Fibroblast of skin of scalp (primary cell): ENCODE results near the gene TBL2.
A peak's percentile ranks its signal among the peaks of the same experiment; 100 is the strongest.
"Not testable (repeated sequence)": the region's sequence is repeated elsewhere in the genome, so short reads cannot be mapped to it uniquely, and the experiment has no call there.

Source experiments
- DNase-seq: peaks from one replicate; pipeline ENCODE4 v3.0.0-alpha.2; 2013

TBL2 gene

DNA sequence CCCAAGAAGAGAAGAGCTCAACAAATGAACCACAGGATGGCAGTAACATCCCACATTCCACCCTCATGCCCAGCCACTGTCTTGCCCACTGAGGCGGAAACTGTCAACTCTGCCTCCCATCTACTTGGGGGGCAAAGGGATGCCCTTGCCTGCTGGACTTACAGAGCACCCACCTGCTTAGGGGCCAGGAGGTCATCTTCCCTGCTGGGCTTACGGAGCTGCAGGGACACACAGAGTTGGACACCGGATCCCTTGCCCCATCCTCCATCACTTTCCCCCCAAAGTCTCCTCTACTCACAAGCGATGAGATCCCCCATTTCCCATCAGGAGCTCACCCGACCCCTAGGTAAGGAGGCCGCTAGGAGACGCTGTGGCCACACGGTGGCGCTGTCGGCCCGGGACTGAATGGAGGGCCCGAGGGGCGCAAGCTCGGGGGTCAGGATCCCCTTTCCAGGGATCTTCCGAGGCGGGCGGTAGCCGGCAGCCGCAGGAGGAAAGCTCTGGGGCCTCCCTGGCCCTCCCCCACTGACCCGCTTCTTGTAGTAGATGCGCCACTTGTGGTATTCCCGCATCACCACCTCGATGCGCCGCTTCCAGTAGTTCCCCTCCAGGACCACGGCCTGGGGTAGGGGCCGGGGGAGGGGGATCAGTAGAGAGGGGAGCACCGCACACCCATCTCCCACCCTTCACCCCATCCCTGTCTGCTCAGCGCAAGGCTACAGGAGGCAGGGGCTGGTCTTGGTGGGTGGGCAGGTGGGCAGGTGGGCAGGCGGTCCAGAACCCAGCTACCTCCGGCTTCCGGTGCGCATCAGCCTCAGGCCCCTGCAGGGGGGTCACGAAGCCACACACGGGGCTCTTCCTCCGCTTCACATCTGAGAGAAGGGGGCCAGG lies 28.7 kb upstream of the TBL2 start:
- peak; percentile 46 for DNase-seq

DNA sequence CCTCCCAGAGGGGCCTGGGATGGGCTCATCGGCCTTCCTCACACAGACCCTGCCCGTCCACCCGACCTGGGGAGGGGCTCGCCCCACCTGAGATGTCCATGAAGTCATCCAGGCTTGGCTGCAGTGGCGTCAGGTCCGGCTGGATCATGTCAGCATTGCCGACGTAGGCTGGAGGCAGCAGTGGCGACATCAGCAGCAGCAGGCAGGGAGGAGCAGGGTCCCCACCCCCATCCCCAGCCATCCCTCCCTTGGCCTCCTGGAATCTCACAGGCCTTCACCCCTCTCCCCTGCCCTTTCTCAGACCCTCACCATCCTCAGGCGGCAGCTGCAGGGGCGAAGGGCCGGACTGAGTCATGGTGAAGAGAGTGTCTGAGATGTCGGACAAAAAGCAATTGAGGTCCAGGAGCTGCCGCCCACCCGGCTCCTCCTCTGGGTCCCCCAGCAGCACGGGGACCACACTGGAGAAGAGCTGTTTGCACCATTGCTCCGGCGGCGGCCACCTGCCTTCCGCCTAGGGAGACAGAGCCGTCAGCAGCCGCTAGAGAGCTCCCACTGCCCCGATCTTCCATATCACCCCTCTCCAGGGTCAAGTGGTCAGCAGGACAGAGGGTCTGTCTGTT lies 27.3 kb upstream of the TBL2 start:
- DNase-seq = no peak

DNA sequence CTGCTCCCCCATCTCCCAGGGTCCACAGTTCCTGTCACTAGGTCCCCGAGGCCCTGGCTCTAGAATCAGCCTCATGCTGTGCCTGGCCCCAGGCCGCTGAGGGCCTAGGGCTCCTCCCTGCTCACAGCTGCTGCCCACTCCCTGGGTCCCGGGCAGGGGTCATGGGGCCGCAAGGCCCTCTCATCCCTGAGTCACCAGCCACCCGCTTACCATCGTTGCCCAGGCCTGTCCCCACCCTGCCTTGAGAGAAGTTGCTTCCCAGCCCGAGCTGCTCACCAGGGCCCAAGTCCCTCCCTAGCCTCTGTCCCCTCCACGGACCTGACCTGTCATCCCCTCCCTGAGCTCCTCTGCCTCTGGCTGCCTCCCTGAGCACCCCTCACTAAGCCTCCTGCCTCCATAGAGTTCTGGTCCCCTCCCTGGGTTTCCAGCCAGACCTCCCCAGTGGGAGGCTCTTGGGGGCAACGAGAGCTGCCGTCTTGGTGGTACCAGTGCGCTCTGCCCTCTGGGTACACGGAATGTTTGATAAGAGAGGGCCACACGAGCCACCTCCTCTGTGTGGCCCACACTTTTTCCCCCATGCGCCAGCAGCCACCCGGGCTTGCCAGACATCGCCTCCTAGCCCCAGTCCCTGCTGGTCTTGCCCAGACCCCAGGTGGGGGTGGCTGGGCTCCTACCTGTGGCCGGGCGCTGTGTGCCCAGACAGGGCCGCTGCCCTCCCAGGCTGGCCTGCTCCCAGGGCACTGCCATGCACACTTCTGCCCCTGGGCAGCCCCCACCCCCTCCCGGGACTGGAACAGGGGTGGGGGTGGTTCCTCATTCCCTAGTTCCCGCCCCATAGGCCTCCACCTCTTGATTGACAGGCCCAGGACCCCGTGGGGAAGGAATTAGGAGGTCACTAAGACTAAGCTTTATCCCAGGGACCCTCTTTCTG lies 24.6 kb upstream of the TBL2 start:
- DNase-seq = no peak

DNA sequence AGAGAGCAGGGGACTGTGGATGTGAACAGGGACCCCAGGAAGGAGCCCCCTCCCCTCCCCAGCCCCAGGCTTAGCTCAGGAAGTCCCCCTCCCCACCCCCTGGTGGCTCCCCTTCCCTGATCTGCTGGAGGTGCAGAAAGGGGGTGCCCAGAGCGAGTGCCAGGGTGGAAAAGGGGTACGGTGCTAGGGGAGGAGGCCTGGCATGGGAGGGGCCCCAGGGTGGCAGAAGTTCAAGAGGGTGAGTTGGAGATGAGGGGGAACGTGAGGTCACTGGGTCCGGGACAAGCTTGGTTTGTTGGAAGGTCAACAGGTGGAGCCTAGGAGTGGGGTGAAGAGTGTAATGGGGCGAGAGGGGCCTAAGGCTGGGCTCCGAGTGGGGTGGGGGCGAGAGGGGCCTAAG lies 21.5 kb upstream of the TBL2 start:
- no peak for DNase-seq

DNA sequence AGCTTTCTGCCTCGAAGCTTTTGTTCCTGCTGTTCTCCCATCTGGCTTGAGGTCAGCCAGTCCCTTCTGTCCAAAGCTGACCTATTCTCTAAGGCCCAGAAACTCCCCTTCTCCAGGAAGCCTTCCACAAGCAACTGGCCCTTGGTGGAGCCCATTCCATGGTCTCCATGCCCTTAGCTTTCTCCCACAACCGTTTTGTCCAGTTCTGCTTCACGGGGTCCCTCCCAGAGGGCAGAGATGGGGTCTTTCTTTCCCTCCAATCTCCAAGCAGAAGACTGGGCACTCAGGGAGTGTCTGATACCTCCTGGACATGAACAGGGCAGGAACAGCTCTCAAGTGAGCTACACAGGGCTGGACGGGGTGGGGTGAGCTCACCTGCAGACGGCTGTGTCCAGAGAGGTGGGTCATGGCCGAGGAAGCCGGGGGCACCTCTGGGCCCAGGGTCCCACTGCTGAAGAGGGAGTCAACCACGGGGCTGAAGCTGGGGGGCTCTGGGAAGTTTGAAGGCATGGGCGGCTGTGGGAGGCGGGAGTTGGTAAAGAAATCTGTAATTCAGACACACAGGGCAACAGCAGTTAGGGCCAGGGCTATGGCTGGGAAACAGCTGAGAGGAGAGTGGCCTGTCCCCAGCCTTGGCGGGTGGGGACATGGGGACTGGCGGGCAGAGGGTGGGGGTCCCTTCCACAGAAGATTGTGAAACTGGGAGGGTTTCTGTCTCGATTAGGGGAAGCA lies 20.9 kb upstream of the TBL2 start:
- DNase-seq = no peak

DNA sequence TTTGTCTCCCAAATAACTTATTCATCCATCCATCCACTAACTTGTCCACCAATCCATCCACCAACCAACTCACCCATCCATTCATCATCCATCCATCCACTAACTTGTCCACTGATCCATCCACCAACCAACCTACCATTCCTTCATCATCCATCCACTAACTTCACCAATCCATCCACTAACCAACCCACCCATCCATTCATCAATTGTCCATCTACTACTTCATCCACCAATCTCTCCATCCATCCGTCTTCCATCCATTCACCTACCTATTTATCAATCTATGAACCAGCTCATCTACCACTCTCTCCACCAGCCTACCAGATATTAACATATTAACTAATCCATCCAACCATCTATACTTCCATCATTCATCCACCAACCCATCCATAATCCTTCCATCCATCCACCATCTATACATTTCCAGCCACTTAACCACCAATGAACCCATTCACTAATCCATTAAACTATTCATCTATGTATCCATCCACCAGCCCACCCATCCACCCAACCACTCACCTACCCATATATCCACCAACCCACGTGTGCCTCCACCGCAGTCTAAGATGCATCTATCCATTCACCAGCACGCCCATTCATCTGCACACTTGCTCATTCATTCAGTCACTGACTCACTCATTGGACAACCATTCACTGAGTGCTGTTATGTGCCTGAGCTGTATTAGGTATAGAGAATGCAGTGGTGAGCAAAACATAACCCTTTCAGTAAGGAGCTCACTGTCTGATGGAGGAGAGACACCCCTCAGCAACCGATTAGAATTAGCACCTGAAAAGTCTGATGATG lies 19.8 kb upstream of the TBL2 start:
- no peak for DNase-seq

DNA sequence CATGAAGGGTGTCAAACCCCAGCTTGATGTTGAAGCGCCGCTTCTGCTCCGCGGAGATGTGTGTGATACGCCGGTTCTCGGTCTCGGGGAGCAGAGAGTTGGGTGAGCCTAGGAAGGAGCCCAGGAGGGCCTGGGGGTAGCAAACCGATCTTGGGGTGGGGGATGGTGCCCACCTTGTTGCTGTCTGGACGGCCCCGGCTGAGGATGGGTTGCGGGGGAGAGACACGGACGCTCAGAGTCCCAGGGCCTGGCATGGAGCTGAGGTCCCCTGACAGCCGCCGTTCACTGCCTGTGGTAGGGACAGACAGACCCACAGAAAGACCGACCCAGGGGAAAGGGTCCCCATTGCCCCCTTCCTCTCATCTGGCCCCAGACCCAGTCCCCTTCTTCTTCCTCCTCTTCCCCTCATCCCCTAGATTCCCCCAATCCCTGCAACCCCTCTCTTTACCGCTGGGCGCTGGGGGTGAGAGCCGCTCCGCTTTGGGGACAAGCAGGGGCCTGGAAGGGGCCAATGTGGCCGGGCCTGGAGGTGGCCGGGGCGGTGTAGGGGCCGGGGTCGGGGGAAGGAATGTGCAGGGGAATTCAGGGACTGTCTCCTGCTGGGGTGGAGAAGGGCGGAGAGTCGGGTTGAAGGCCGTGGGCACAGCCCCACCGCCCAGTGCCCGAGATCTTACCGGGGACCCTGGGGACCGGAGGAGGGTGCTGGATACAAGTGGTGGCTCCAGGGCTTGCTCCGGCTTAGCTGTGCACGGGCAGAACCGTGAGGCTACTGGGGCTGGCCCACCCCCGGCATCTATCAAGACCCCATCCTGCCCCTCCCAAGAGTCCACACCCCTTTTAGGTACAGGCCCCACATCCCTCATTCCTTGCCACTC lies 18.0 kb upstream of the TBL2 start:
- DNase-seq = no peak

DNA sequence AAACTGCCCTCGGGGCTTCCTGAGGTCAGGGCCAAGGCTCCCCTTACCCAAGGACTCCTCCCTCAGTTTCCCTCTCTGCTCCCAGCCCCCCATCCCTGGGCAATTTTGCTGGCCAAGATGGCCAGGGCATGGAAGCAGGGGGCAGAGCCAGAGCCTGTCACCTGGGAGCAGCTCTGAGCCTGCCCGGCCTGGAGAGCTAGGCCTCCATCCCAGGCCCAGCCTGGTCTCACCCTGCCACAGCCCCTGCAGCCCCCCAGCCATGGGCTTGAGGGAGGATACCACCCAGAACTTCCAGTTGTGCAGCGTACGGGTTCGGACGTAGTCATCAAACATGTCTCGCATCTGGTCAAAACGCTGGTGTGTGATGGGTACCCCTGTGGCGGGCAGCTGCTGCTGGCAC lies 17.0 kb upstream of the TBL2 start:
- DNase-seq = no peak

DNA sequence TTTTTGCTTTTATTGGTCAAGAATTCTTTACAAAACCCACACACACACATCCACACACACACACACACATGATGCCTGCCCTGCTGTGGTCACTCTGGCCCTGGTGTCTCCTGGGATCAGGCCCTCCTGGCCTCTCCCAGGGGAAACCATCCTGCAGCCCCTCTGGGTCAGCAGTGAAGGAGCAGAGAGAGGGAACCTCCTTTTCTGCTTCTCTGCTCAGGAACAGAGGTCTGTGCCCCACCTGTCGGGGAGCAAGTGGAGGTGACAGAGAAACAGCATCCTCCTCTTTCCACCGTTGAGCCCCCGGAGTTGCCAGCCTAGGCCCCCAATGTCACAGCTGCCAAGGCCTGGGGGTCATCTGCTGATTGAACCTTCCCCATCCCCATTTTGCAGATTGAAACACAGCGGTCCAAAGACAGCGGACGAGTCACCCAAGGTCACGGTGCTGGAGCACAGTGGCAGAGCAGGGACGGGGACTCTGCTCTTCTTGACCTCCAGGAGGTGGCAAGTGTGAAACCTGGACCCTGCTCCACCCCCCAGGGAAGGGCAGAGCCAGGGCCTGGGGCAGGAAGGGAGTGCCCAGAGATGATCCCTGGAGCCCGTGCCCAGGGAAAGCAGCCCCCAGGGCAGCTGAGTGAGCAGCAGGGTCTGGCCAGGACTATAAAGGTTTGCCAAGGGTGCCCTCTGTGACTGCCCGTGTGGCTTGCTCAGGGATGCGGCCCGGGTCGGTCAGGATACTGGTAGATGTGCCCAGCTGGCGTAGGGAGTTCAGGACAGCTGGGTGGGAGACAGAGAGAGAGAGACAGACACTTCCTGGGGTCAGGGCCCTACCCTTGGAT lies 15.0 kb upstream of the TBL2 start:
- no peak for DNase-seq

DNA sequence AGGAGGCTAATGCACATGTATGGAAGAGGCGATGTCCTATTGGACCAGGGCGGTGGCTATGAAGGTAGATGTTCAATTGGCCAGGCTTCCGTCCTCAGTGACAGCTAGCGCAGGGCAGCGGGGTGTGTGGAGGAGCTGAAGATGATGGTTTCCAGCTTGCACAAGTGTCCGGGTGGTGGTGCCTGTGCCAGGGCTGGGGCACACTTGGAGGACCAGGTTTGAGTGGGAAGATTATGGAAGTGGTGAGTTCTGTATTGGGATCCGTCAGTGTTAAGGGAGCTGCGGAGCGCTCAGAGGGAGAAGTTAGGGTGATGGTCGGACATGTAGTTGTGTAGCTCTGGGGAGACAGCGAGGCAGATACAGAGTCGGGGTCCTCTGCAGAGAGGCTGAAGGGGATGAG lies 8.5 kb upstream of the TBL2 start:
- no peak for DNase-seq

DNA sequence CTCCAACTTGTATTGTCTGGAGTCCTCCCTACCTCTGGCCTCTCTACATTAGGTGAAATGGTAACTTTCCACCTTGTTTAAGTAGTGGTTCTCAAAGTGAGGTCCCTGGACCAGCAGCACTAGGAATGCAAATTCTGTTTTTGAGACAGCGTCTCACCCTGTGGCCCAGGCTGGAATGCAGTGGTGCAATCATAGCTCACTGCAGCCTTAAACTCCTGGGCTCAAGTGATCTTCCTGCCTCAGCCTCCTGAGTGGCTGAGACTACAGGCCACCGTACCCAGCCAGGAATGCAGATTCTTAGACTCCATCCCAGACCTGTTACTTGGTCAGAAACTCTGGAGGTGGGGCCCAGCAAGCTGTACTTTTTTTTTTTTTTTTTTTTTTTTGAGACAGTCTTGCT lies 6.8 kb upstream of the TBL2 start:
- DNase-seq = no peak

DNA sequence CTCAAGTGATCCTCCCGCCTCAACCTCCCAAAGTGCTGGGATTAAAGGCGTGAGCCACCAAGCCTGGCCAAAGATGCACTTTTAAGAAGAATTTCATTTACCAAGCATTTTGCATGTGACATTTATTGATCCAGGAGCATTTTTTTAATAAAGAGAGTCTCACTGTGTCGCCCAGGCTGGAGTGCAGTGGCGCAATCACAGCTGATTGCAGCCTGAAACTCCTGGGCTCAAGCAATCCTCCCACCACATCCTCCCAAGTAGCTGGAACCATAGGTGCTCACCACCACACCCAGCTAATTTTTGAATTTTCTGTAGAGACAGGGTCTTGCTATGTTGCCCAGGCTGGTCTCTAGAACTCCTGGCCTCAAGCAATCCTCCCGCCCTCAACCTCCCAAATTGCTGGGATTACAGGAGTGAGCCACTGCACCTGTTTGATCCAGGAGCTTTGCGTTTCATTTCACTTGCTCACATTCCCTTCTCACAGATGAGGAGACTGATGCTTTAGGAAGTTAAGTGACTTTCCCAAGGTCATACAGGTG lies 4.4 kb upstream of the TBL2 start:
- no peak for DNase-seq

DNA sequence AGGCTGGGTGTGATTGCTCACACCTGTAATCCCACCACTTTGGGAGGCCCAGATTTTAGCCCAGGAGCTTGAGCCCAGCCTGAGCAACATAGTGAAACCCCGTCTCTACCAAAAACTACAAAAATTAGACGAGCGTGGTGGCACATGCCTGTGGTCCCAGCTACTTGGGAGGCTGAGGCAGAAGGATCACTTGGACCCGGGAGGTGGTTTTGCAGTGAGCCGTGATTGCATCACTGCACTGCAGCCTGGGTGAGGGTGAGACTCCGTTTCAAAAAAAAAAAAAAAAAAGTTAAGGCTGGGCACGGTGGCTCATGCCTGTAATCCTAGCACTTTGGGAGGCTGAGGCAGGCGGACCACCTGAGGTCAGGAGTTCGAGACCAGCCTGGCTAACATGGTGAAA lies 2.6 kb upstream of the TBL2 start:
- not testable (repeated sequence) for DNase-seq

DNA sequence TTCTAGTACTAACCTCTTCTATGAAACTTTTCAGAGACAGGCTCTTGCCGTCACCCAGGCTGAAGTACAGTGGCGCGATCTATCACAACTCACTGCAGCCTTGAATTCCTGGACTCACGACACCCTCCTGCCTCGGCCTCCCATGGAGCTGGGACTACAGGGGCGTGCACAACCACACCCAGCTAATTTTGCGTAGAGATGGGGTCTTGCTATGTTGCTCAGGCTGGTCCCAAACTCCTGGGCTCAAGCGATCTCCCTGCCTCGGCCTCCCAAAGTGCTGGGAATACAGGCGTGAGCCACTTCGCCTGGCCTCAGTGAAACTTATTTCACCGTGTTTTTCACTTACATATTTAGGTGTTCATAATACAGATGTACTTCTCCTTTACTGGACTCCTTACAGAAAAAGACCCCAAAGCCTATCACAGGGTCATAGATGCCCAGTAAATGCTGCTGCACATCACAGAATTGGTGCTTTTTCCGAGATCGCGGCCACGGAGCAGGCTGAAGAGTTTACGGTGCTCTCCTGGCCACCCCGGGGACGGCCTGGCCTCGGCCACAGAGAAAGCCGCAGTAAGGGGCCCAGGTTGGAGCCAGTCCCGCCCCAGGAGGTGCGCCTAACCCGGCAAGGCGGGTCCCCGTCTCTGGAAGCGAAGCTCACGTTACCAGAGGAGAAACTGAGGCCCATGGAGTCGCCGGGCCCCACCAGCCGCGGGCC lies 595 bp downstream of the TBL2 start:
- DNase-seq = peak; percentile 34

DNA sequence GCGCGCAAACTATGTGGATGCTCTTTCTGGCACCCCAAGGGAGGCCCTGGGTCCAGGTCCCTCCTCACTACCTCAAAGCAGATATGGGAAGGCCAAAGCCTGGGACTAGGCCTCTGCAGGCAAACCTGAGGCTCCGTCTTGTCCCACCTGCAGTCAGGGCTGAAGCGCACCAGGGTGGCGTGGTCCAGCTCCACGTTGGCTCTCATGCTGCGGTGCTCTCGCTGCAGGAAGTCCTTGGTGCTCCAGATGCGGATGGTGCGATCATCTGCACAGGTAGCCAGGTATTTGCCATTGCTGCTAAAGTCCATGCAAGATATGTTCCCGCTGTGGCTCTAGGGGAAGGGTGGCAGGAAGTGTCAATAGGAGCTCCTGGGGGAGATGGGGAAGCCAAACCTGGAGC lies 4.6 kb downstream of the TBL2 start:
- no peak for DNase-seq

DNA sequence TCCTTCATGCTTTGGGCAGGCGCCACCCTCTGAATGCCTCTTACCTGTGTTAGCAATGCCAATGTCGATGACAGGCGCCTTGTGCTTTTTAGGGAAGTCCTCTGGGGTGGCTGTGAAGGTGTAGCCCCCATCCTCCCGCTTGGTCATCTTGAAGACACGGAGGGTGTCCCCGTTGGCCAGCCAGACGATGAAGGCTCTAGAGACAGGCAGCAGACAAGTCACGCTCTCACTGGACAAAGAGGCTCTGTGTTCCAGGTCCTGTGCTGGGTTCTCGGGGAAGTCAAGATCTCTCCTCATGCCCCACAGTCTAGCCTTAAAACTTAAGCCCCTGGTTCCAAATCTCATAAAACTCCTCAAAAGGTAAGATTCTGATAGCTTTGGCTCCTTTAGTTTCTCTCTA lies 5.1 kb downstream of the TBL2 start:
- no peak for DNase-seq

DNA sequence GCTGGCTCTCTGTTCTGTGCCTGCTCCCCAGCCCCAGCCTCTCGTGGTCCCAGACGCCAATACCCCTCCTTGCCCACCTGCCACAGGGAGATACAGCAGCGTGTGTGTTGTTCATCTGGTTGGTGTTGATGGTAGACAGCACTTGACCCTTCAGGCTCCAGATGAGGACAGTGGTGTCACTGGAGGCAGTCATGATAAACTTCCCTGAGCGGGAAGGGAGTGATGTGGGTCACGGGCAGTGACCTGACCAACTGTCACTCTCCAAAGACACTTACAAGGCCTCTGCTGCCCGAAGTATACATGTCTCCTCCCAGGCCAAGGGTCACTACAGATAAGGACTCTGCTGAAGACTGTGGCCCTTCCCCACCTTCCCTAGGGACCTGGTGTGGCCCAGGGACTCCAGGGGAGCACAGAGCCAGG lies 5.6 kb downstream of the TBL2 start:
- no peak for DNase-seq

DNA sequence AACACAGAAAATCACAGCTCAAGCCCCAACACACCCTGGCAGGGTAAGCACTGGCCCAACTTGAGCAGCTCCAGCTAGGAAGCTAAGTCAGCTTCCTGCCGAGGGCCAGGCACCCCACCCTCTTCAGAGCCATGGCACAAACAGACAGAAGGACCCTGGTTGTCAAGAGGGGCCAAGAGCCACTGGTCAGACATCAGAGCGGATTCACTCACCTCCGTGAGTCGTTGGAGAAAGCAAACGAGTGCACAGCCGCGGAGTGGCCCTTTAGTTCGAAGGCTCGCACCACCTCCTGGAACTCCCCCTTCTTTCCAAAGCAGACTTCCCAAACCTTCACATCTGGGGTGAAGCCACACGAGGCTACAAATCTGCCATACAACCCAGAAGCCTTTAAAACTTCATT lies 7.4 kb downstream of the TBL2 start:
- DNase-seq = no peak

DNA sequence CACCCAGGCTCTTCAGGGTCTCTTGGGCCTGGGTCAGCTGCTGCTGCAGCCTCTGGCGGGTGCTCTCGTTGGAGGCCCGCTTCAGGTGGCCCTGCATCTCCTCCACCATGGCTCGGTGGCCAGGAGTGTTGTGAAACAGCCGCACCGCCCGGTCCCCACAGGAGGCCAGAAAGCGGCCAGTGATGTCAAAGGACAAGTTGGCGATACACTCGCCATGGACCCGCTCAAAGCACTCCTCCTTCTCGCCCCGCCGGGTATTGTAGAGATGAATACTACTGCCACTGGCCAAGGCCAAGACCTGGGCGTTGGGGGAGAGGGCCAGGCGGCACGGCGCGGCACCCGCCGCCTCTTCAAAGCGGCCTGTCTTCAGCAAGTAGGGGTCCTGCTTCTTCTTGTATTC lies 7.9 kb downstream of the TBL2 start:
- no peak for DNase-seq
